GM21515 (cell line): ENCODE measurements around the gene TM9SF1.

Experiments
- ATAC-seq: cut with Tn5 transposase; IDR thresholded peaks from one replicate; pipeline ENCODE4 v1.9.1; 2021; ENCODE audit not compliant: unreplicated experiment

Gene TM9SF1

DNA sequence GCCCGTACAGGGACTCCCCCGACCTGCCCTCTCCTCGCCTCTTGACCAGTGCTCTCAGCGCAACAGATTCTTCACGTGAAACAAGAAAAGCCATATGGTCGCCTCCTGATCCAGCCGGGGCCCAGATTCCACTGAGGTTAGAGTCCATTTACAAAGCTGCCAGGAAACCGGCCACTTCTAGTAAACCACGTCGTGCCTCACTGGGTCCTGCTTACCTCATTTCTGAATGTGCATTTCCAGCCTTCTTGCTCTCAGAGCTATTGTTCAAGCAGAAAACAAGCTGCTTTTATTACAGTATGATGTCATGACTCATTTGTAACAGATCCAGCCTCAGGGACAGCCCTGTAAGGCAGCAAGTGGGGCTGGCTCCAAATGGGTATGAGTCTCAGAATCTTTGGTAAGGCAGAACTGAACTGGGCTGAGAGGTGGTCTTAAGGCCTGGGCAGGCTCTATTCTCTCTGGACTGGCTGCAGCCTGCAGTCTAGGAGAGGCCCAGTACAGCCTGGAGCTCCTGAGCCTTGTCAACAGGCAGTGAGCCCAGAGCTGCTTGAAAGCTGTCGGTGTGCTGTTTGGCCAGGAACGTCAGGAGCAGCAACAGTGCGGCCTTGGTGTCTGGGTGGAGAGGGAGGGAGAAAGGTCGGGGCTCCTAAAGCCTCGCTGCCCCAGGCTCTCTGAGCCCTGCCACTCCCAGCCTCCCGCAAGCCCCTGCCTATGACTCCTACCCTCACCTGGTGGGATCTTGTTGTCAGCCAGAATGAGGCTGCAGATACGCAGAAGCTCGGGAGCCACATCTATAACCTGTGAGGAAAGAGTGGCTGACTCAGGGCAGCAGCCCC lies 15.1 kb downstream of the TM9SF1 start:
- no peak for ATAC-seq

DNA sequence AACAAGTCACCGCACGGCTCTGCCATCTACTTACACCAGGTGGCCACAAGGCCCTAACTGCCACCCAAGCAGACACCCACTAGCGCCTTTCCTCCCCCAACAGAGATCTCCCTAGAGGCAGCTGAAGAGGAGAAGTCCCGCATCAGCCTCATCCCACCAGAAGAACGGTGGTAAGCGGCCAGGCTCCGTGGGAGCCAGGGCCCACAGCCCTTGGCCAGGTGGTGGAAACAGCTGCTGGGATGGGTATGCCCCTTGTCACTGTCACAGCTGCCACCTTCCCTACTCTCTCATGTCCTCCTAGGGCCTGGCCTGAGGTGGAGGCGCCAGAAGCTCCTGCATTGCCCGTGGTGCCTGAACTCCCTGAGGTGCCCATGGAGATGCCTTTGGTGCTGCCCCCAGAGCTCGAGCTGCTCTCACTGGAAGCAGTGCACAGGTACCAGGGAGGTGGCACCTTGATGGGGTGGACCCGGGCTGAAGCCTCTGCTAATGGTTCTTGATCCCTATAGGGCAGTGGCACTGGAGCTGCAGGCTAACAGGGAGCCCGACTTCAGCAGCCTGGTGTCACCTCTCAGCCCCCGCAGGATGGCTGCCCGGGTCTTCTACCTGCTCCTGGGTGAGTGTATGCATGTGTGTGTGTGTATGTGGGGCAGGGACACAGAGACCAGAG lies 15.8 kb downstream of the TM9SF1 start:
- ATAC-seq, result no peak

DNA sequence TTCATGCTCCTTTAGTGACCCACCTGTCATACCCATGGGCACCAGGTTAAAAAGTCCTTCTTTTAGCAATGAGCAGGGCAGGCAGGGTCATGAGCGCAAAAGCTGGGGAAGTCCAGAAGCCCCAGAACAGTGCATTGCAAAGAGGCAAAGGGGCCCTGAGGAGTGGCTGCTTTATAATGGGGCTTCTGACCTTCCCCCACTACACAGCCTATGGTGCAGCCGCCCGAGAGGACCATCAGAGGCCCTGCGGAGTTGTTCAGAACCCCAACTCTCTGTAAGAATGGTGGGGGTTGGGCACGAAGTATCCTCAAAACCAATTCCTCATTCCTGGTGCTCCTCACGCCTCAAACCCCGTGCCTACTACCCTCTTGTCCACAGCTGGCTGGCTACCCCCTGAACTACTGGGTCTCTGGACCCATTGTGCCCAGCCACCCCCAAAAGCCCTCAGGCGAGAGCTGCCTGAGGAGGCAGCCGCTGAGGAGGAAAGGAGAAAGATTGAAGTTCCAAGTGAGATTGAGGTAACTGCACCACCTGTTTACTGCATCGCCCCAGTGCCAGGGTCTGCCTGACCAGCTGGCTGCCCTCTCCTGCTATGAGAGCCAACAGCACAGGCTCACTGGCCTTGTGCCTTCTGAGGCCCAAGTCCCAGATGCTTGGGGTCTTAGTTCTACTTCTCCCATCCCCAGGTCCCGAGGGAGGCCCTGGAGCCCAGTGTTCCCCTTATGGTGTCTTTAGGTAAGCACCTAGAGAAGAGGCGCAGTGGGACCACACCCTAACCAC lies 16.7 kb downstream of the TM9SF1 start:
- no peak for ATAC-seq

DNA sequence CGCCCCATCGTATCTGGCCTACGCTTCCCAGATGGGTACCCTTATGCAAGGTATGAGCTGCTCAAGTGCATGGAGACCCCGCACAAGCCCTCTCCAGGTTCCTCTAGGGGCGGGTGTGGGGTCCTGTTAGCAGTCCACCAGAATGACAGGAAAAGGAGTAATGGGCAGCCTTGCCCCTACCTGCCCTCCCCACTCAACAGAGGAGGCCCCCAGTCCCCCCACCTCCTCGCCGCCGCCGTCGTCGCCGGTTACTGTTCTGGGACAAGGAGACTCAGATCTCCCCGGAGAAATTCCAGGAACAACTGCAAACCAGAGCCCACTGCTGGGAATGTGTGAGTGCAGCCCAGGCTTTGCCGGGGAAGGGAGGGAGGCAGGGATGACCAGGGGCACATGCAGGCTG lies 17.4 kb downstream of the TM9SF1 start:
- ATAC-seq, result no peak

DNA sequence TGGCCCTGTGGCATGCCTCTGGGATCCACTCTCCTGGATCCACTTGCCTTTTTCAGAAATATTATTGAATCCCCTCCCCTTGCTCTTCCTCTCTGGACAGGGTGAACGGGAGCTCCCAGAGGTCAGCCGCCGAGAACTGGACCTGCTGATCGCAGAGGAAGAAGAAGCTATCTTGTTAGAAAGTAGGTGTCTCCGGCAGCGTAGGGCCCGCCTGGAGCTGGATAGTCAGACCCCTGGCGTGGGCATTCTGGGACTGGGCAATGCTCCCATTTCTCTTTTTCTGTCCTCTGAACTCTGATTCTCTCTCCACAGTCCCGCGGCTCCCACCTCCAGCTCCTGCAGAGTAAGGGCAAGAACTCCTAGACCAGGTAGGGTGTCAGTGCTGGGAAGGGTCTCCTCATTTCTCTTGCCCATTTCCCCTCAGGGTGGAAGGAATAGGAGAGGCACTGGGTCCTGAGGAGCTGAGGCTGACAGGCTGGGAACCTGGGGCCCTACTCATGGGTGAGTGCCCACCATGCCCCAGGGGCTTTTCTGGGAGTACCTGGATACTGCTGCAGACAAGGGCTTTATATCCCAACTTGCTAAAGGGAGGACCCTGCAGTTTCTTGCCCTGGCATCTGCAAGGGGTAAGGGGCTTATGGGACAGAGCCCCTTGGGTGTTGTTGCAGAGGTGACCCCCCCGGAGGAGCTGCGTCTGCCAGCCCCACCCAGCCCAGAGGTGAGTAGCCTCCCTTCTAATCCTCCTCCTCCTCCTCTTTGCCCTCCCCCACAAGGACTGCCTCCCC lies 18.0 kb downstream of the TM9SF1 start:
- ATAC-seq, result no peak

DNA sequence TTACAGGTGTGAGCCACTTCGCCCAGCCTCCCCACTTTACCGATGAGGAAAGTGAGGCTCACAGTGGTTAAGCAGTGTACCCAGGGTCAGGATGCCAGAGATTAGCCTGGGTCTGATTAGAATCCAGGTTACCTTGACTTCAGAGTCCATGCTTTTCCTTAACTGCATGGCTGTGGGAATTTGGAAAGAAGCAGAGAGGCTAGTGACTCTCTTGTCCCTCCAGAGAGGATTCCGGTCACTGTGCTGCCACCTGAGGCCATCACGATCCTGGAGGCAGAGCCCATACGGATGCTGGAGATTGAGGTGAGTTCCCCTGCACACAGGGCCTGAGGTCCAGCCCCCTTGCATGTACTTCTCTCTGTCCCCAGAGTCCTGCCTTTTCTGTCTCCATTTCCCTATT lies 18.6 kb downstream of the TM9SF1 start:
- no peak for ATAC-seq

DNA sequence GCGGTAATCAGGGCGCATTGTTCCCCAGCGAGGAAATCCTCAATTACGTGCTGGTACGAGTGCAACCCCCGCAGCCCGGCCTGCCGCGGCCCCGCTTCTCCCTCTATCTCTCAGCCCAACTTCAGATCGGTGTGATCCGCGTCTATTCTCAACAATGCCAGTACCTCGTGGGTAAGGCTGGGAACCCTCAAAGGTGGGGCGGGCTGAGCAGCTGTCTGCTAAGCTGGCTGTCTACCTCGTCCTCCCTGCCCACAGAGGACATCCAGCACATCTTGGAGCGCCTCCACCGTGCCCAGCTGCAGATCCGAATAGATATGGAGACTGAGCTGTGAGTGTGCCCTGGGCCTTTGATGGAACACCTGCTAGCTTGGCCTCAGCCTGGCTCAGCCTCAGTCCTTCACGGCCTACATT lies 22.4 kb downstream of the TM9SF1 start:
- ATAC-seq, result no peak

DNA sequence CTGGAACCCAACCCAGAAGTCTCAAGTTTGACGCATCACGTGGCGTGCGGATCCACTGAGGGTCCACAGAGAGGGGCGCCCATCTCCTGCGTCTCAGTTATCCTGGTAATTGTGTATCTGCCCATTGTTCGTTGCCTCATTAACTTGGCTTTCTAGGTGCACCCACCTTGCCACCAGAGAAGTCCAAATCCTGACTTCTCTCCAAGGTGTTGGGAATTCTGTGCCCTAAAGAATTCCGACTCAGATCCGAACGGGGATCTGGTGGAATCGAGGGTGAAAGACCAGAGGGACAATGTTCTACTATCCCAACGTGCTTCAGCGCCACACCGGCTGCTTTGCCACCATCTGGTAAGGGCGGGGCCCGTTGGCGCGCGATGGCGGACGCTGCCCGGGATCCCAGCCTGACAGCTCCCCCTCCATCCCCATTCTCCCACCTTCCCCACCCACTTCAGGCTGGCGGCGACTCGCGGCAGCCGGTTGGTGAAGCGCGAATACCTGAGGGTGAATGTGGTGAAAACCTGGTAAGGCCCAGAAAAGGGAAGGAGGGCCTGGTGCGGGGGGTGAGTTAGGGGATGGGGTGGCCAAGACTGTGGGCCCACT lies 22.9 kb downstream of the TM9SF1 start:
- ATAC-seq, result no peak

DNA sequence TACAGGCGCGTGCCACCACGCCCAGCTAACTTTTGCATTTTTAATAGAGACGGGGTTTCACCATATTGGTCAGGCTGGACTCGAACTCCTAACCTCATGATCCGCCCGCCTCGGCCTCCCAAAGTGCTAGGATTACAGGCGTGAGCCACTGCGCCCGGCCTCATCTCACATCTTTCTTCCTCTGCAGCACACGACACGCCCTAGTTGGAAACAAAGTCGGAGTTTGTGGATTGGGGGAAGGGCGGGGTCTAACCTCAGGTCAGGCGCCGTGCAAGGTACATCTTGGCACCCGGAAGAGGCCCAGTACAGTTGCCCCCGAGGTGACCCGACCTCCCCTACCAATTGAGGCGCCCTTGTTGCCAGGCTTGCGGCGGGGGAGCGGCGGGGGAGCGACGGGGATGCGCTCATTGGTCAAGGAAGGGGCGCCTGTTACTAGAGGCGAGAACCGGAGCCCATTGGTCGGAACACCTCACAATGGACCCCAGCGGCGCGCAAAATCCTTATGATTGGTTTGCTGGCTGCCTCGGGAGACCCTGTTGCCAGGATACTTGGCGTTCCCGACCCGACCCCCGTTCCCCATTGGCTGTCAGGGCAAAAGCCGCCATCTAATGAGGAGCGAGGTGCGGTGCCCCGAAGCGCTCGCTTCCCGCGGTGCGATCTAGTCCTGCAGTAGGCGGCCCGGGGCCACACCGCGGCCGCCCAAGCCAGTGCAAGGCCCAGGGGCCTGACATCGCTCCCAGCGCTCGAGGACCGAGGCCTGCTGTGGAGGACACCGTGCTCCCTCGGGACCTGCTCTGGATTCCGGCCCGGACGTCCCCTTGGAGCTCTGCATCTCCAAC lies 23.6 kb downstream of the TM9SF1 start, which contains the start of gene REC8:
Gene REC8 (plus strand): TSS at position 659 of the 839 bp plus-strand sequence. CDS start 473 bp downstream, outside the sequence.
- peak; percentile 79 for ATAC-seq

DNA sequence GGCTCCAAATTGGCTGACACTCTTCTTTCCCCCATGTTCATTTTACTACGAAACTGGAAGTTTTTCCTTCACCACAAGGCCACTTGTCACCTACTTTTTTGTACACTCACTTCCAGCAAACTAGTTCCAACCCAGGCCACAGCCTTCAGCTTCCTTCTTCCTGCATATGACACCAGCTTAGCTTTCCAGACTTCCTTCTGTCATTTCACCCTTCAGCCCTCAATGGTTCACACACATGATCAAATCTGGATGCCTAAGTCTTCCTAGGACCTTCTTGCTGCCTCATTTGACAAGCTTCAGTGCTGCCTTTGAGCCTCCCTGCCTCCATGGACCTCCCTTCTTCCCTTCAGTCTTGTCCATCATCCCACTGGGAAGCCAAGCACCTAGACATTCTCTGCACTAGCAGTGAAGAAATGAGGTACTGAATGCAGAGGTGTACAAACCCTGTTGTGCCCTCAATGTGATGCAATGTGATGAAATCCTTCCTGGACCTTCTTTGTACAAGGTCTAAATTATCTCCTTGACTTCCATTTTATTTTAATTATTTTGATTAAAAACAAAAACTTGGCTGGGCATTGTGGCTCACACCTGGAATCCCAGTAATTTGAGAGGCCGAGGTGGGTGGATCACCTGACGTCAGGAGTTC lies 27.6 kb downstream of the TM9SF1 start:
- no peak for ATAC-seq

DNA sequence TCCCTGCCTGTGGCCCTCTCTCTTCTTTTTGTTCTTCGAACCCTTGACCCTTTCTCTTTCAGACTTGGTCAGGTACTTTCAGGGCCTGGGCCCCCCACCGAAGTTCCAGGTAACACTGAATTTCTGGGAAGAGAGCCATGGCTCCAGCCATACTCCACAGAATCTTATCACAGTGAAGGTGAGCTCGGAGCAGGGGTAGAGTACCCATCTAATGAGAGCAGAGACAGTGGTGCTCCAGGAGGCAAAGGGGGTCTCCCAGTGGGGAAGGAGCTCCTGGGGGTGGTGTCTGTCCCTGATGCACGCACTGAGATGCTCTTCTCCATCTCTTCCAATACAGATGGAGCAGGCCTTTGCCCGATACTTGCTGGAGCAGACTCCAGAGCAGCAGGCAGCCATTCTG lies 29.5 kb downstream of the TM9SF1 start:
- ATAC-seq, result no peak

DNA sequence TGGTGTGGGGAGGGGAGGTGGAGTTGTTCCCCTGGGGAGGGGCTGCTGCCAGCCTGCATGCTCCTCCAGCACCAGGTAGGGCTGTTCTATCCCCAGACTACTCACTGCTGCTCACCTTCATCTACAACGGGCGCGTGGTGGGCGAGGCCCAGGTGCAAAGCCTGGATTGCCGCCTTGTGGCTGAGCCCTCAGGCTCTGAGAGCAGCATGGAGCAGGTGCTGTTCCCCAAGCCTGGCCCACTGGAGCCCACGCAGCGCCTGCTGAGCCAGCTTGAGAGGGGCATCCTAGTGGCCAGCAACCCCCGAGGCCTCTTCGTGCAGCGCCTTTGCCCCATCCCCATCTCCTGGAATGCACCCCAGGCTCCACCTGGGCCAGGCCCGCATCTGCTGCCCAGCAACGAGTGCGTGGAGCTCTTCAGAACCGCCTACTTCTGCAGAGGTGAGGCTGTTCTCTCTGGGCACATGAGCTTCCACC lies 30.7 kb downstream of the TM9SF1 start:
- no peak for ATAC-seq

DNA sequence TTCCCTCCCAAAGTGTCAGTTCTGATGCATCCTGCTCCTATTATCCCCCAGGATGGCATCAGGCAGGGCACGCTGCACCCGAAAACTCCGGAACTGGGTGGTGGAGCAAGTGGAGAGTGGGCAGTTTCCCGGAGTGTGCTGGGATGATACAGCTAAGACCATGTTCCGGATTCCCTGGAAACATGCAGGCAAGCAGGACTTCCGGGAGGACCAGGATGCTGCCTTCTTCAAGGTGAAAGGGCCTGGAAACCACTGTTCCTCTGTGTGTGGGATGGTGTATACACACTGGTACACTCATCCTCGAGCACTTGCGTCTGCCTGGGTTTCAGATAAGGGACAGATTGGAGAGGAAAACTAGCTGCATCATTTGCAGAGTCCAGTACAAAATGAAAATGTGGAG lies 33.1 kb downstream of the TM9SF1 start:
- ATAC-seq, result no peak

DNA sequence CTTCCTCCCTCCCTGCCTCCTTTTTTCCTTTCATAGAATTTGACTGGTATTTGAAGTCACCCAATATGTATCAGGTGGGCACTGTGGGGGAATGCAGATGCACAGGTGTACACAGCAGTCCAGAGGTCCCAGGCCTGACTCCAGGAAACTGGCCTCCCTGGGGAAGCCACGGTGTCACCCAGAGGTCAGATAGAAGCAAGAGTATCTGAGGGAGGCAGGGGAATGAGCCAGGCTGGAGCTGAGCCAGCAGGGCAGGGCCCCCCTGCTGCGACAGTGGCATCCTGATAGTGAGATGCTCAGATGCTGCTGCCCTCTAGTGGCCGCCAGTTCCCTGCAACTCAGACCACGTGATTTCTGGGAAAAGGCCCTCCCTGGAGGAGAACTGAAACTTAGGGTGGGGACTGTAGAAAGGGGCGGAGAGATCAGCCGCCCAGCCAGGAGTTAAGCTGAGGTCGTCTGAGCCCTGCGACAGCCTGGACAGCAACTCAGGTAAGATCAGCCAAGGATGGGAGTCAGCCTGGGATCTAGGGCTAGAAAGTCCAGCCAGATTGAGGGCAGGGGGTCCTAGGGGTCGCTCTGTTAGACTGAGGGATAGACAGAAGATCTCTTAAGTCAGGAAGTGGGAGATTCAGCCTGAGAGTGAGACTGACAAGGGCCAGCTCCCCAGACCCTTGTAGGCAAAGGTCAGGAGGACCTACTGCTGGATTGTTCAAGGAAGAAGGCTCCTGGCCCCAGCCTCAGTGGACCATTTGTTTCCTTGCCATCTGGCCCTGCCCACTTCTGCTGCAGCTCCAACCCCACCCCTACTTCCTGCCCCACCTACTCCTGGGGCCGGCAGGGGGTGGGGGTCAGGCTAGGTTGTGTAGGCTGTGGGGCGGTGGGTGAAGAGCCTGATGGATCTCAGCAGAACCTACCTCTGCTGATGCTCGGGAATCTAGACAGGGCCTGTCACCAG lies 34.1 kb downstream of the TM9SF1 start, which contains the start of gene IRF9:
Gene IRF9 (plus strand): TSS at position 416 of the 955 bp plus-strand sequence. CDS start 880 bp downstream, outside the sequence.
- ATAC-seq, result peak; percentile 77

DNA sequence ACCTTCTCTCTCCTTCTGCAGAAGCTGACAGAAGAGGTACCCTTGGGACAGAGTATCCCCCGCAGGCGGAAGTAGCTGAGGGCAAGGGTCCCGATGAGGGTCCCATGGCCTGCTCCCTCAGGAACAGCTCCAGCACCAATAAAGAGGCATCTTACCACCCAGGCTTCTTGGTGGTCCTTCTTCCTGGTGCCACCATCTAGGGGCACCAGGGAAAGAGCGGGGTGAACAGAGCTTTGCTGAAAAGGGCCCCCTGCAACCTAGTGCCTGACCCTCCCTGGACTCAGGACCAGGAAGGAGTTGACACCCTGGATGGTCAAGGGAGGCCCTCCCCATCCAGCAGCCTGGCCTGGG lies 34.8 kb downstream of the TM9SF1 start:
- no peak for ATAC-seq

DNA sequence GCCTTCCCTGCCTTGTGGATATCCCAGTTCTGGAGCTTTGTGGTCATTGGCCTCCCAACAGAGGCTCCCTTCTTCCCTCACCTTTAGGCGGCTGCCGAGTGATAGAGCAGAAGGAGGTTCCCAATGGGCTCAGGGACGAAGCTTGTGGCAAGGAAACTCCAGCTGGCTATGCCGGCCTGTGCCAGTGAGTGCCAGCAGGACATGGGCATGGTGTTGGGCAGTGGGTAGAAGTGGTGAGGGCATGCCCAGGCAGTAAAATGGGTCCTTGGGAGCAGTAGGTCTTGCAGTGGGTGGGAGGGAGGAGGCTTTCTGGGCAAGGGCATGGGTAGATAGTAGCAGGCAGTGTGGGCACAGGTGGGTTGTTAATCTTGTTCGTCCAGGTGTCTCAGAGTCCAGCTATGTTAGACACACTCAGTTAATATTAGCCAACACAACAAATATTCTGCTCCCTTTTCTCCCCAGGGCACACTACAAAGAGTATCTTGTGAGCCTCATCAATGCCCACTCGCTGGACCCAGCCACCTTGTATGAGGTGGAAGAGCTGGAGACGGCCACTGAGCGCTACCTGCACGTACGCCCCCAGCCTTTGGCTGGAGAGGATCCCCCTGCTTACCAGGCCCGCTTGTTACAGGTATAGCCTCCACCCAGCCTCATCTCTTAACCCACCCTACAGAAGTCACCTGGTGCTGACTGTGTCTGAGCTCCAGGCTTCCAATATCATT lies 35.3 kb downstream of the TM9SF1 start:
- no peak for ATAC-seq

DNA sequence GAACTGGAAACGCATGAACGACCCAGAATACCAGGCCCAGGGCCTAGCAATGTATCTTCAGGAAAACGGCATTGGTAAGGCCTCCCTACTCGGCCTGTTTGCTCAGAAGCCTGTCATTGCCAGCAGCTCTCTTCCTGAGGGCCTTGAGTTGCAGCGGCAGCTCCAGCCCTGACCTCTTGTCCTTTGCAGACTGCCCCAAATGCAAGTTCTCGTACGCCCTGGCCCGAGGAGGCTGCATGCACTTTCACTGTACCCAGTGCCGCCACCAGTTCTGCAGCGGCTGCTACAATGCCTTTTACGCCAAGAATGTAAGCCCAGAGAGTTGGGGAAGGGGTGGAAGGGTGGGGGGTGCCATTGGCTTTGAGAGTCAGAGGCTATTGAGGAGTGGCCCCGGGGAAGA lies 37.9 kb downstream of the TM9SF1 start:
- no peak for ATAC-seq
